Common myeloid progenitor, CD34-positive (primary cell): ENCODE data around the gene FLVCR1.
A peak's percentile ranks its signal among the peaks of the same experiment; 100 is the strongest.
"Not testable (repeated sequence)": the region's sequence is repeated elsewhere in the genome, so short reads cannot be mapped to it uniquely, and the experiment has no call there.

Experiments used
- CTCF ChIA-PET: fragments of 350-600 bp; sonication (Branson Sonifier 250); formaldehyde crosslinking; loops from one replicate; lab custom pipeline; 2021; ENCODE audit warnings: antibody characterized with exemption; lab: Charles Lee
- POLR2A ChIA-PET: fragments of 350-600 bp; sonication (Branson Sonifier 250); formaldehyde crosslinking; loops from one replicate; lab custom pipeline; 2021; ENCODE audit warnings: antibody characterized with exemption; lab: Charles Lee
- DNase-seq, 3 donors: peaks; one replicate each; pipeline versions ENCODE4 v3.0.0 to v3.0.0-alpha.2; 2013
- H3K27ac ChIP-seq, 2 experiments: 1 replicate in 1 of 2; 2 replicates in 1 of 2; pipeline ENCODE4 v1.7.0; 2013; ENCODE audit warnings: inconsistent platforms in 2 of 2, low read length in 2 of 2, mild to moderate bottlenecking in 2 of 2, low read depth in 1 of 2, moderate library complexity in 1 of 2; ENCODE audit not compliant: severe bottlenecking in 2 of 2, insufficient read depth in 1 of 2, poor library complexity in 1 of 2
- H3K27me3 ChIP-seq, 5 experiments: replicated peaks in 2 of 5; 1 replicate in 3 of 5; 2 replicates in 2 of 5; pipeline versions ENCODE4 v1.6.1 to v1.7.0; 2013; ENCODE audit warnings: low read length in 4 of 5, mild to moderate bottlenecking in 2 of 5, moderate library complexity in 2 of 5, inconsistent platforms in 1 of 5; ENCODE audit not compliant: insufficient read depth in 5 of 5, control insufficient read depth in 4 of 5
- H3K36me3 ChIP-seq, 4 experiments: 1 replicate in 2 of 4; 2 replicates in 2 of 4; pipeline versions ENCODE4 v1.6.1 to v1.7.0; 2013; ENCODE audit warnings: low read length in 3 of 4, control low read depth in 1 of 4, mild to moderate bottlenecking in 1 of 4; ENCODE audit not compliant: control insufficient read depth in 4 of 4, insufficient read depth in 4 of 4
- H3K4me1 ChIP-seq, 4 experiments: 1 replicate in 3 of 4; 2 replicates in 1 of 4; pipeline versions ENCODE4 v1.6.1 to v1.7.1; 2013; ENCODE audit warnings: low read length in 3 of 4, mild to moderate bottlenecking in 3 of 4, control low read depth in 1 of 4, inconsistent platforms in 1 of 4, moderate library complexity in 1 of 4; ENCODE audit not compliant: control insufficient read depth in 4 of 4, insufficient read depth in 4 of 4; ENCODE audit errors: control extremely low read depth in 1 of 4
- H3K4me3 ChIP-seq, 7 experiments: 1 replicate in 4 of 7; 2 replicates in 3 of 7; pipeline versions ENCODE4 v1.5.1 to v1.7.0; 2013; ENCODE audit warnings: mild to moderate bottlenecking in 7 of 7, low read length in 6 of 7, moderate library complexity in 6 of 7, inconsistent platforms in 2 of 7, low read depth in 2 of 7, control low read depth in 1 of 7; ENCODE audit not compliant: insufficient read depth in 4 of 7, control insufficient read depth in 1 of 7; ENCODE audit errors: extremely low read depth in 1 of 7
- H3K9me3 ChIP-seq, 5 experiments: 1 replicate in 4 of 5; 2 replicates in 1 of 5; pipeline versions ENCODE4 v1.6.1 to v1.7.1; 2013; ENCODE audit warnings: low read length in 4 of 5, mild to moderate bottlenecking in 2 of 5, inconsistent platforms in 1 of 5, low read depth in 1 of 5, moderate library complexity in 1 of 5; ENCODE audit not compliant: control insufficient read depth in 4 of 5, insufficient read depth in 2 of 5; ENCODE audit errors: control extremely low read depth in 1 of 5
- WGBS: methylation state at CpG from one replicate; pipeline ENCODE4 v1.1.5; 2013; ENCODE audit not compliant: insufficient coverage; 5-methylcytosine and 5-hydroxymethylcytosine counted together

FLVCR1 gene

DNA sequence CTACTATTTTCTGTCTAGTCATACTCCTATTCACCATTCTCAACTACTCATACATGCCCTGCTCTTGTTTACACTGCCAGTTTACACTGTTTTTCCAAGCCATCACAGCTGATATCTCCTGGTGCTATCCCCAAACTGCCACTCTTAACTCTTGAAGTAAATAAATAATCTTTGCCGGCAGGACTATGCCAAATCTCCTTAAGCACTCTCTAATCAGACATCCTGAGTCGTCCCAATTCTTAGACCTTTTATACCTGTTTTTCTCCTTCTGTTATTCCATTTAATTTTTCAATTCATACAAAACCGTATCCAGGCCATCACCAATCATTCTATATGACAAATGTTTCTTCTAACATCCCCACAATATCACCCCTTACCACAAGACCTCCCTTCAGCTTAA lies 55.6 kb downstream of the FLVCR1 start:
- H3K4me1 ChIP-seq = peaks cover 0 to 15% (median 9%) of the 10 kb centered on the region in 4 experiments
- H3K27ac ChIP-seq, H3K9me3 ChIP-seq, POLR2A ChIA-PET, H3K36me3 ChIP-seq, DNase-seq, CTCF ChIA-PET, H3K4me3 ChIP-seq, H3K27me3 ChIP-seq: not testable (repeated sequence)
- no CpG with 5 or more reads among the region's 3 CpGs for WGBS

DNA sequence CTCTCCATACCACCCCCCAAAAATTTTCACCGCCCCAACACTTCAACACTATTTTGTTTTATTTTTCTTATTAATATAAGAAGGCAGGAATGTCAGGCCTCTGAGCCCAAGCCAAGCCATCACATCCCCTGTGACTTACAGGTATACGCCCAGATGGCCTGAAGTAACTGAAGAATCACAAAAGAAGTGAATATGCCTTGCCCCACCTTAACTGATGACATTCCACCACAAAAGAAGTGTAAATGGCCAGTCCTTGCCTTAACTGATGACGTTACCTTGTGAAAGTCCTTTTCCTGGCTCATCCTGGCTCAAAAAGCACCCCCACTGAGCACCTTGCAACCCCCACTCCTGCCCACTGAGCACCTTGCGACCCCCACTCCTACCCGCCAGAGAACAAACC lies 56.0 kb downstream of the FLVCR1 start:
- POLR2A ChIA-PET, CTCF ChIA-PET, H3K27ac ChIP-seq, H3K9me3 ChIP-seq, DNase-seq, H3K27me3 ChIP-seq, H3K36me3 ChIP-seq, H3K4me3 ChIP-seq: not testable (repeated sequence)
- no CpG with 5 or more reads among the region's 5 CpGs for WGBS
- peaks cover 0 to 15% (median 9%) of the 10 kb centered on the region in 4 experiments for H3K4me1 ChIP-seq

DNA sequence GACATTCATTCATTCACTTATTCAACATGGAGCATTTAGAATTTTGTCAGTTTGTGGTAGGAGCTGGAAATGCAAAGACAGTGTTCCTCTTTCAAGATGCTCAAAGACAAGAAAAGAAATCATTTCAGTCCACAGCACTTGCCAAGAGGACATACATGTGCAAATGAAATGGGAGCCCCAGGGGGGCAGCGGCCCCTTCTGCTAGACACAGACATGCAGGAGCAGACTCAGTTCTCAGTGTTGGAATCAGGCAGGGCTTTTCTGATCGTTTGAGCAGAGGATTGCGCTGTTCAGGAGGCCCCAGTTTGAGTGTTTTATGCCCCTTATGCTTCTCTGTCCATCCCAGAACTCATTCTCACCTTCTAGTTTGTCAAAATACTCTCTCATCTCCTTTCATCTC lies 56.7 kb downstream of the FLVCR1 start:
- H3K4me3 ChIP-seq = no peak overlapping the region
- ChIA-PET POLR2A (no interaction called here), CTCF (no interaction called here)
- H3K27ac ChIP-seq = no peak overlapping the region
- no peaks in the 10 kb centered on the region for H3K36me3 ChIP-seq
- no peaks in the 10 kb centered on the region for H3K9me3 ChIP-seq
- 90% methylated on average over 3 of the region's 3 CpGs for WGBS
- peaks cover 0 to 3% (median 0%) of the 10 kb centered on the region in 5 experiments for H3K27me3 ChIP-seq
- DNase-seq = peak in 1 of 3 donors; percentile 15
- H3K4me1 ChIP-seq = peaks cover 0 to 15% (median 9%) of the 10 kb centered on the region in 4 experiments

DNA sequence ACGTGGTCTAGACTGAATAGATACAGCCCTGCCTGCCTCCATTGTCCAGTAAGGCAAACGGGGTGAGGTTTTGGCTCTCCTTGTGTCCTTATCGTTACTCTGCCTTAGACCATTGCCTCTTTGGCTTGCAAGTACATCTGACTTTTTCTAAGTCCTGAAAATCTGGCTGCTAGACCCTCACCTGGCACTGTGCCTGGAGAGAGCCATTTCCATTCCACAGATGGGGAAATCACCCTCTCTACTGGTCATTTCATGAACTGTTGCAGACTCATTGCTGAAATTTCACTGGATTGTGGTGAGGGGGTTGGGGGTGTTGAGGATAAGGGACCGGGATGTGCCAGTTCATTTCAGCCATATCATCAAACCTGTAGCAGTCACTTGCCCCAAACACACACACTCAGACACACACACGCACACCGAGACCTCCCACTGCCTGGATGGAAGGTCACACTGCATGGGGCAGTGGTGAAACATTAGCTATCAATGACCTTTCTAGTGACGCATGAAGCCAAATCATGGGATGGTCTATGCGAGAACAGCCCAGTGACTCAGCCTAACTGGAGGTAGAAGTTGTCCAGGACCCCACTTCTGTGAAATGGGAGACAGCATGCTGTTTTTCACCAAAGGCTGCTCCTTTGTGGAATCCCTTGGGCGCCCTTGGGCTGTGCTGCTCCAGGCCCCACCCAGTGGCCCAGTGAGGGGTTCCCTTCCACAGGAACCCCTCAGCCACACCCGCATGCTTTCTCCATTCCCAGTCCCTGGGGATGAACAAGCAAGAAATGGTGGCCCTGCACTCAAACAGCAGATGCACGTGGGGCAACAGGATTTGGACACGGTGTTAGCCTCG lies 57.4 kb downstream of the FLVCR1 start:
- Histone ChIP-seq H3K27ac (no peak overlapping the region), H3K4me1 (peaks cover 0 to 15% (median 9%) of the 10 kb centered on the region in 4 experiments), H3K9me3 (no peaks in the 10 kb centered on the region), H3K27me3 (peaks cover 0 to 3% (median 0%) of the 10 kb centered on the region in 5 experiments), H3K36me3 (no peaks in the 10 kb centered on the region), H3K4me3 (no peak overlapping the region)
- WGBS = 96% methylated on average over 12 of the region's 13 CpGs
- ChIA-PET CTCF (interaction anchor here (0.9 to 1.2 kb wide), 3 partner anchors 38 to 80 kb away, joined by 3 to 4 read pairs (median 3); no protein-coding TSS in a partner anchor), POLR2A (no interaction called here)
- peak in 2 of 3 donors; percentile 33 to 44 for DNase-seq

DNA sequence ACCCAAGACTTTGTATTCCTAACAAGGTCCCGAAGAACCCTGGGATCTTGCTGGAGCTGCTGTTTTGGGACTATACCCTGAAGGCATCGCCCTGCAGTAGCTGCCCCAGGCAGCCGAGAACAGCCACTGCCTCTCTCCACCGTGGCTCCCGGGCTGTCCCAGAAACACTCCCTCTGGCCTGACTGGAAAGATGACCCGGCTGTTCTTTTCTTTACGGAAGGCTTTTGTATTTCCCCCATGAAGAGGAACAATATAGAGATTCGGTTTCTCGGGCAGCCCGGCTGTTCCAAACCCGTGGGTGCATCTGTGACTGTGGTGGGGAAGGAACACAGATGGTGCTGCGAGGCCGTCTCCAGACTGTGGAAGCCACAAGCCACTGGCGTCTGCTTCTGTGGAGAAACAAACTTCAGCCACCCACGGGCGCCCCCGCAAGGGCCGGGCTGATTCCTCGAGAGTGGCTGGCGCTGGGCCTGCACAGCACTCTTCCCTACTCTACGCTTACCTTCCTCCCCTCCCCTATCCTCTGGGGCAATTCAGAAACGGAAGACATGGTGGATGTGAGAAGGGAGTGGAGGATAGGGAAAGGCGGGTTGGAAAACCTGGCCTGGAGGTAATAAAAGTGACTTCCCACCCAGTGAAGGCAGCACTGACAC lies 58.5 kb downstream of the FLVCR1 start:
- Histone ChIP-seq H3K4me3 (peak overlapping the region in 4 of 7 experiments; percentile 26 to 57 (median 40)), H3K27ac (no peak overlapping the region), H3K4me1 (peaks cover 0 to 15% (median 9%) of the 10 kb centered on the region in 4 experiments), H3K27me3 (peaks cover 0 to 3% (median 0%) of the 10 kb centered on the region in 5 experiments), H3K36me3 (no peaks in the 10 kb centered on the region), H3K9me3 (no peaks in the 10 kb centered on the region)
- DNase-seq = peak; percentile 55 to 95 (median 92)
- WGBS = 23% methylated on average over 13 of the region's 23 CpGs
- CTCF ChIA-PET = interaction anchor here (0.9 to 1.2 kb wide), 3 partner anchors 39 to 78 kb away, joined by 3 to 4 read pairs (median 3); no protein-coding TSS in a partner anchor
- POLR2A ChIA-PET = no interaction called here

DNA sequence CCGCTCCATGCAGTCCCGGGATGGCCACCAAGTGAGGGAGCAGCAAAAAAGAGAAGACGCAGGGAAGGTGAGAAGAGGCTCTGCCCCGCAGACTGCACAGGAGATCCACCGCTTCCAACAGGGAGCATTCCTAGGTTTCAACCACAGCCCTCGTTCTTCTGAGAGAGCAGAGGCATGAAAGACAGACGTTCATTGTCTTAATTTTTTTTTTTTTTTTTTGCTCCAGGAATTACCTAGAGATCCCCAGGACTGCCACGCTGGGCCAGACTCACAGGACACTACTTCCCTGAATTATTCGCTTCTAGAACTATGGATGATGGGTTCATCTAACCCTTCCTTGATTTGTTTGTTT lies 59.0 kb downstream of the FLVCR1 start:
- peaks cover 0 to 3% (median 0%) of the 10 kb centered on the region in 5 experiments for H3K27me3 ChIP-seq
- POLR2A ChIA-PET = no interaction called here
- no peak for DNase-seq
- peaks cover 0 to 15% (median 9%) of the 10 kb centered on the region in 4 experiments for H3K4me1 ChIP-seq
- no peaks in the 10 kb centered on the region for H3K9me3 ChIP-seq
- CTCF ChIA-PET = interaction anchor here (1.2 kb wide), 1 partner anchor 11 kb away, joined by 5 read pairs; no protein-coding TSS in a partner anchor
- H3K4me3 ChIP-seq = peak overlapping the region in 1 of 7 experiments; percentile 57
- 100% methylated on average over 5 of the region's 9 CpGs for WGBS
- no peak overlapping the region for H3K27ac ChIP-seq
- no peaks in the 10 kb centered on the region for H3K36me3 ChIP-seq
